H1 (cell line): Measurements from ENCODE around the gene LRRC49. TPM values are rescaled to one million over a fixed set of nuclear protein-coding genes. Genes with fewer than 3 reads are reported as not detected.

ENCODE experiments used
- CTCF ChIA-PET: fragments of 300-600 bp; sonication (Branson Sonifier 250); formaldehyde crosslinking; loops from one replicate; lab custom pipeline; 2021; ENCODE audit not compliant: partially characterized antibody; lab: Charles Lee
- POLR2A ChIA-PET: fragments of 300-600 bp; sonication (Branson Sonifier 250); formaldehyde crosslinking; loops from one replicate; lab custom pipeline; 2021; ENCODE audit warnings: inconsistent platforms; ENCODE audit not compliant: partially characterized antibody; lab: Charles Lee
- DNase-seq, 2 experiments: peaks; one replicate each; pipeline versions ENCODE4 v3.0.0 to v3.0.0-alpha.2; 2010 to 2022; ENCODE audit warnings: low spot score in 2 of 2, low read depth in 1 of 2, mixed read lengths in 1 of 2
- FAIRE-seq: peaks from 2 replicates; lab custom pipeline; 2011; peaks lifted over from hg19 to GRCh38; lab: Jason Lieb, UNC
- H2AFZ ChIP-seq: 2 replicates; pipeline ENCODE4 v1.8.1; 2012; ENCODE audit warnings: low read length, inconsistent platforms
- H2AK5ac ChIP-seq: 2 replicates; pipeline ENCODE4 v1.6.1; 2013; ENCODE audit warnings: low read depth, low read length
- H2BK120ac ChIP-seq: replicated peaks from 2 replicates; pipeline ENCODE3; 2013; ENCODE audit warnings: low read depth, low read length, inconsistent platforms
- H2BK12ac ChIP-seq: 2 replicates; pipeline ENCODE4 v1.6.1; 2013; ENCODE audit warnings: low read depth, low read length
- H2BK15ac ChIP-seq: 2 replicates; pipeline ENCODE4 v1.6.1; 2013; ENCODE audit warnings: low read length
- H2BK20ac ChIP-seq: 2 replicates; pipeline ENCODE4 v1.6.1; 2013; ENCODE audit warnings: low read length
- H2BK5ac ChIP-seq: 2 replicates; pipeline ENCODE4 v1.6.1; 2013; ENCODE audit warnings: low read depth, low read length
- H3K14ac ChIP-seq: 2 replicates; pipeline ENCODE4 v1.6.1; 2013; ENCODE audit warnings: inconsistent platforms; ENCODE audit not compliant: insufficient read length
- H3K18ac ChIP-seq: 2 replicates; pipeline ENCODE4 v1.6.1; 2013; ENCODE audit warnings: low read length; ENCODE audit errors: extremely low read depth
- H3K23ac ChIP-seq: 2 replicates; pipeline ENCODE4 v1.6.1; 2013; ENCODE audit warnings: inconsistent platforms; ENCODE audit not compliant: insufficient read length
- H3K23me2 ChIP-seq: 2 replicates; pipeline ENCODE4 v1.6.1; 2013; ENCODE audit warnings: low read depth, low read length
- H3K27ac ChIP-seq: 2 replicates; pipeline ENCODE4 v1.6.1; 2011; ENCODE audit warnings: low read depth, low read length, inconsistent platforms
- H3K27me3 ChIP-seq, 4 experiments: replicated peaks in 1 of 4; 1 replicate in 1 of 4; 2 replicates in 3 of 4; pipeline versions ENCODE4 v1.6.1 to v1.8.1; 2011 to 2013; ENCODE audit warnings: low read length in 3 of 4, mild to moderate bottlenecking in 3 of 4, inconsistent platforms in 2 of 4, mixed read lengths in 2 of 4, moderate library complexity in 1 of 4; ENCODE audit not compliant: control insufficient read depth in 3 of 4, insufficient read depth in 3 of 4; ENCODE audit errors: extremely low read depth in 1 of 4
- H3K36me3 ChIP-seq, 4 experiments: 2 replicates each; pipeline versions ENCODE4 v1.6.1 to v1.8.1; 2011 to 2013; ENCODE audit warnings: mild to moderate bottlenecking in 4 of 4, low read length in 3 of 4, moderate library complexity in 2 of 4, control low read depth in 1 of 4, inconsistent platforms in 1 of 4; ENCODE audit not compliant: insufficient read depth in 4 of 4, control insufficient read depth in 2 of 4
- H3K4ac ChIP-seq: replicated peaks from 2 replicates; pipeline ENCODE3; 2013; ENCODE audit warnings: low read length, low read depth, mixed read lengths, inconsistent platforms; ENCODE audit not compliant: insufficient read length
- H3K4me1 ChIP-seq, 4 experiments: replicated peaks in 1 of 4; 1 replicate in 1 of 4; 2 replicates in 3 of 4; pipeline versions ENCODE4 v1.6.1 to v1.8.1; 2011 to 2013; ENCODE audit warnings: low read length in 3 of 4, inconsistent platforms in 2 of 4, mixed read lengths in 1 of 4; ENCODE audit not compliant: insufficient read depth in 4 of 4, control insufficient read depth in 3 of 4
- H3K4me2 ChIP-seq, 2 experiments: 2 replicates each; pipeline versions ENCODE4 v1.6.1 to v1.8.1; 2011 to 2013; ENCODE audit warnings: low read depth in 2 of 2, low read length in 2 of 2, control low read depth in 1 of 2, inconsistent platforms in 1 of 2, mild to moderate bottlenecking in 1 of 2; ENCODE audit not compliant: insufficient read depth in 1 of 2
- H3K4me3 ChIP-seq, 4 experiments: fragments of 200-600, 300-600 bp in 1 of 4; sonication (generic), shearing (Covaris generic), sonication (Bioruptor Twin) in 1 of 4; 2 replicates each; pipeline versions ENCODE4 v1.5.1 to v1.8.1; 2011 to 2016; ENCODE audit warnings: low read length in 4 of 4, low read depth in 3 of 4, control low read depth in 2 of 4, inconsistent platforms in 2 of 4, mild to moderate bottlenecking in 2 of 4, mixed read lengths in 1 of 4, moderate library complexity in 1 of 4; ENCODE audit not compliant: insufficient read depth in 2 of 4; ENCODE audit errors: extremely low read depth in 1 of 4
- H3K56ac ChIP-seq: replicated peaks from 2 replicates; pipeline ENCODE3; 2013; ENCODE audit warnings: low read depth, mild to moderate bottlenecking, mixed read lengths, low read length, inconsistent platforms; ENCODE audit not compliant: insufficient read length
- H3K79me1 ChIP-seq: 2 replicates; pipeline ENCODE4 v1.6.1; 2013; ENCODE audit warnings: low read depth, low read length, control low read depth
- H3K79me2 ChIP-seq, 2 experiments: 2 replicates each; pipeline versions ENCODE4 v1.6.1 to v1.8.1; 2012 to 2013; ENCODE audit warnings: low read length in 2 of 2, mild to moderate bottlenecking in 2 of 2, inconsistent platforms in 1 of 2; ENCODE audit not compliant: insufficient read depth in 2 of 2, control insufficient read depth in 1 of 2
- H3K9ac ChIP-seq, 4 experiments: replicated peaks in 1 of 4; 1 replicate in 1 of 4; 2 replicates in 3 of 4; pipeline versions ENCODE4 v1.6.1 to v1.8.1; 2011 to 2013; ENCODE audit warnings: low read depth in 3 of 4, low read length in 3 of 4, control low read depth in 2 of 4, mild to moderate bottlenecking in 2 of 4, moderate library complexity in 2 of 4, inconsistent platforms in 1 of 4; ENCODE audit errors: extremely low read depth in 1 of 4
- H3K9me3 ChIP-seq, 2 experiments: 2 replicates each; pipeline versions ENCODE4 v1.6.1 to v1.8.1; 2012 to 2013; ENCODE audit warnings: mild to moderate bottlenecking in 2 of 2, moderate library complexity in 2 of 2, control low read depth in 1 of 2, inconsistent platforms in 1 of 2, low read depth in 1 of 2, low read length in 1 of 2, mixed read lengths in 1 of 2; ENCODE audit not compliant: insufficient read depth in 2 of 2
- H4K20me1 ChIP-seq, 2 experiments: replicated peaks in 1 of 2; 2 replicates each; pipeline versions ENCODE3 to v1.8.1; 2011 to 2013; ENCODE audit warnings: inconsistent platforms in 2 of 2, low read length in 2 of 2, mild to moderate bottlenecking in 1 of 2; ENCODE audit not compliant: insufficient read depth in 2 of 2, control insufficient read depth in 1 of 2
- H4K5ac ChIP-seq: 2 replicates; pipeline ENCODE4 v1.6.1; 2013; ENCODE audit warnings: low read length, low read depth, mixed read lengths, inconsistent platforms; ENCODE audit not compliant: insufficient read length
- H4K8ac ChIP-seq: 2 replicates; pipeline ENCODE4 v1.8.0; 2013; ENCODE audit warnings: mild to moderate bottlenecking, moderate library complexity, low read length, inconsistent platforms; ENCODE audit not compliant: insufficient read depth; ENCODE audit errors: extremely low read depth
- H4K91ac ChIP-seq: replicated peaks from 2 replicates; pipeline ENCODE3; 2013; ENCODE audit warnings: low read length, mixed read lengths, inconsistent platforms; ENCODE audit not compliant: insufficient read length
- CBX5 ChIP-seq: fragments of 300-800, 300-1000 bp; sonication (generic); IDR thresholded peaks from 2 replicates; pipeline ENCODE4 v1.7.1; 2016; ENCODE audit warnings: antibody characterized with exemption, low read length, low read depth
- CBX8 ChIP-seq: fragments of 300-800, 300-1000 bp; sonication (generic); IDR thresholded peaks from 2 replicates; pipeline ENCODE4 v1.7.1; 2016; ENCODE audit warnings: low read depth, low read length, borderline replicate concordance
- CEBPB ChIP-seq: IDR thresholded peaks from 2 replicates; pipeline ENCODE4 v1.6.1; 2012; ENCODE audit warnings: low read depth, low read length
- JUND ChIP-seq: IDR thresholded peaks from 2 replicates; pipeline ENCODE4 v1.6.1; 2011; ENCODE audit warnings: mild to moderate bottlenecking, improper control_type of control experiment, low read length
- KDM1A ChIP-seq: fragments of 200-600, 300-600 bp; sonication (generic); IDR thresholded peaks from 2 replicates; pipeline ENCODE4 v1.7.1; 2016; ENCODE audit warnings: mild to moderate bottlenecking, low read length, borderline replicate concordance
- MAFK ChIP-seq: IDR thresholded peaks from 2 replicates; pipeline ENCODE4 v1.6.1; 2012; ENCODE audit warnings: low read depth, mild to moderate bottlenecking, improper control_type of control experiment, low read length
- PHF8 ChIP-seq: fragments of 200-600 bp; sonication (generic); conservative IDR thresholded peaks from 2 replicates; pipeline ENCODE4 v1.7.1; 2012; ENCODE audit warnings: low read depth, mild to moderate bottlenecking, inconsistent platforms, low read length, moderate library complexity
- POLR2AphosphoS5 ChIP-seq: IDR thresholded peaks from 2 replicates; pipeline ENCODE4 v1.6.1; 2011; ENCODE audit warnings: low read depth, low read length
- RFX5 ChIP-seq: IDR thresholded peaks from 2 replicates; pipeline ENCODE4 v1.6.1; 2011; ENCODE audit warnings: low read depth, low read length, improper control_type of control experiment, borderline replicate concordance
- RXRA ChIP-seq: IDR thresholded peaks from 2 replicates; pipeline ENCODE4 v1.6.1; 2011; ENCODE audit warnings: low read depth, mild to moderate bottlenecking, low read length, moderate library complexity; ENCODE audit not compliant: insufficient read depth
- TAF1 ChIP-seq: IDR thresholded peaks from 2 replicates; pipeline ENCODE4 v1.6.1; 2011; ENCODE audit warnings: mild to moderate bottlenecking, low read depth, low read length
- TEAD4 ChIP-seq: IDR thresholded peaks from 2 replicates; pipeline ENCODE4 v1.6.1; 2012; ENCODE audit warnings: low read depth, low read length, inconsistent platforms, mixed read lengths
- polyA plus RNA-seq, 7 experiments: library from polyadenylated mRNA; depleted of rRNA in 3 of 7; stranded (reverse) in 5 of 7; unstranded in 2 of 7; fragments of >200 nt in 5 of 7; fragments of 200-250 nt in 2 of 7; gene quantifications; 1 replicate in 5 of 7; 2 replicates in 1 of 7; 4 replicates in 1 of 7; pipeline versions ENCODE4 v1.2.1 to v1.2.3, GENCODE V29; 2011 to 2013; ENCODE audit warnings: missing spikeins in 2 of 7, mixed read lengths in 2 of 7
- total RNA-seq: library from RNA; stranded (reverse); fragmentation: NEBNext Ultra II Directional; extraction: Animal tissue kit (Norgen Biotek cat#: 25700); gene quantifications from 2 replicates; pipeline ENCODE4 v1.2.1, GENCODE V29; 2021

Gene LRRC49
- total and polyA plus RNA-seq, 2 of the 8 experiments (the other 6 are each of a cell fraction or from before 2014, with no cell fraction given): 5.0 to 10.4 TPM

- no peak overlapping the region for H4K8ac ChIP-seq
- no peak overlapping the region for H2BK12ac ChIP-seq
- no peak overlapping the region for H4K91ac ChIP-seq
- no peak overlapping the region for H2BK15ac ChIP-seq
- no peak overlapping the region for H2BK5ac ChIP-seq
- H3K18ac ChIP-seq: no peak overlapping the region
- H3K56ac ChIP-seq: no peak overlapping the region
- FAIRE-seq (no peak), DNase-seq (no peak)
- H3K4ac ChIP-seq: no peak overlapping the region
- no peak overlapping the region for H3K27ac ChIP-seq
- no peaks in the 10 kb centered on the region for H3K79me2 ChIP-seq
- H4K20me1 ChIP-seq: no peaks in the 10 kb centered on the region
- no peak overlapping the region for H2BK120ac ChIP-seq
- no peak overlapping the region for H3K14ac ChIP-seq
- H2AK5ac ChIP-seq: no peak overlapping the region
- H3K36me3 ChIP-seq: no peaks in the 10 kb centered on the region; a peak in 1 of 8 replicates
- H3K27me3 ChIP-seq: no peaks in the 10 kb centered on the region
- H3K9me3 ChIP-seq: no peaks in the 10 kb centered on the region
- H3K4me2 ChIP-seq: no peak overlapping the region
- H4K5ac ChIP-seq: no peak overlapping the region
- H3K4me1 ChIP-seq: no peaks in the 10 kb centered on the region
- no peak overlapping the region for H3K9ac ChIP-seq
- no peak overlapping the region for H3K23ac ChIP-seq
- ChIA-PET POLR2A (no interaction called here), CTCF (interaction anchor here (1.2 to 1.8 kb wide), 2 partner anchors 478 to 790 kb away, joined by 3 to 4 read pairs; no protein-coding TSS in a partner anchor)
- no peak overlapping the region for H2AFZ ChIP-seq
- no peak for TF ChIP-seq CBX5
- TF ChIP-seq RXRA: no peak
- TF ChIP-seq PHF8: no peak
- no peak for TF ChIP-seq CBX8
- TF ChIP-seq RFX5: no peak
- no peak for TF ChIP-seq TEAD4
- no peak for TF ChIP-seq TAF1
- no peak for TF ChIP-seq CEBPB
- TF ChIP-seq MAFK: no peak
- no peak for TF ChIP-seq JUND
- TF ChIP-seq POLR2AphosphoS5: no peak
- no peak for TF ChIP-seq KDM1A
- no peak overlapping the region for H3K4me3 ChIP-seq
- H3K23me2 ChIP-seq: no peaks in the 10 kb centered on the region
- H2BK20ac ChIP-seq: no peak overlapping the region
- H3K79me1 ChIP-seq: no peaks in the 10 kb centered on the region
These were observed 69.5 kb downstream of the LRRC49 start for GRCh38 chr15:70962084-70962483.
